Right renal pelvis (tissue), 4 donors: ENCODE measurements around the gene LACTBL1. TPM values are rescaled to one million over a fixed set of nuclear protein-coding genes. Genes with fewer than 3 reads are reported as not detected.
A peak's percentile ranks its signal among the peaks of the same experiment; 100 is the strongest.

ENCODE experiments used
- DNase-seq, 4 donors: peaks; one replicate each; pipeline ENCODE4 v3.0.0-alpha.2; 2013; ENCODE audit warnings: low read depth in 4 of 4, low spot score in 3 of 4, missing footprints in 1 of 4
- polyA plus RNA-seq, 4 donors: library from polyadenylated mRNA; unstranded; fragments of 120-200 nt; gene quantifications; one replicate each; pipeline ENCODE4 v1.2.1, GENCODE V29; 2013; ENCODE audit not compliant: insufficient read length in 4 of 4

Gene LACTBL1
- polyA plus RNA-seq, 4 donors, result 0.04 TPM; not detected in 3

DNA sequence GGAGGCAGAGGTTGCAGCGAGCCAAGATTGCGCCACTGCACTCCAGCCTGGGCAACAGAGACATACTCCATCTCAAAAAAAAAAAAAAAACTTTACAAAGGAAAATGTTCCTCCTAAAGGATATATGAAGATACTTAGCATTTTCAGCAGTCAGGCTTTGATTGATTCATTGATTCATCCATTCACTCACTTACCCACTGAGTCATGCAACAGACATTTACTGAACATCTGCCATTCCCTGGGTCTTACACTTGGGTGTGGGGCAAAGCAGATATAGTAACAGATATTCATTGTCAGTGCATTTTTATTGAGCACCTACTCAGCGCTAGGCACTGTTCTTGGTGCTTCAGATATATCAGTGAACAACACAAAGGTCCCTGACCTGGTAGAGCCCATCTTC is 5.6 kb upstream of the LACTBL1 start:
- DNase-seq, result no peak

DNA sequence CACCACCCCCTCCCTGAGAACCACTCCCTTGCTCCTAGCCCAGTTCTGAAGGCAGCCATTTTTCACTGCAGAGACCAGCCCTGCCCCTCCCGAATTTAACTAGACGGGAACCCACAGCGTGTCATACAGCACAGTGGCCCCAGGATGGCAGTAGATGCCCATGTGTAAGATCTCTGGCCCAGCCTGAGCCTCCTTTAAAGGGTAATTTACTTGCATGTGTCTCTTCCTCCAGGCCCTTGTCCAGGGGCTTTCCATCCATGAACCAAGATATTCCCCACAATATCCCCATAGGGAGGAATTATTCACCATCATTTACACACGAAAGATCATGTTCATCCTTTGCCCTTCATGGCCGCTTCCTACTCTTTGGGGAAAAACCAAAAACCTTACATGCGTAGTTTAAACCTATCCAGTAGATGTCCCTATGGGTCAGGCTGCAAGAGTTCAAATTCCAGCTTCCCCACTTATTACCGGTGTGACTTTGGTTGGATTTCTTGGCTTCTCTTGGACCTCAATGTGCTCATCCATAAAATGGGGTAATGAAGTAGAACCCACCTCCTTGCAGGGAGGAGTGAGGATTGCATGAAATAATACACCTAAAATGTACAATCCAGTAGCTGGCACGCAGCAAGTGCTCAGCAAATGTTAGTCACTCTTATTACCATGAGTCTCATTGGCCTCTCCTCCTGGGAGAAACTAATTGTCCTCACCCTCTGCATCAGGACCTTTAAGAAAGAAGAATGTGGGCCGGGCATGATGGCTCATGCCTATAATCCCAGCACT is 4.0 kb upstream of the LACTBL1 start:
- peak in 3 of 4 donors; percentile 41 to 50 (median 44) for DNase-seq

DNA sequence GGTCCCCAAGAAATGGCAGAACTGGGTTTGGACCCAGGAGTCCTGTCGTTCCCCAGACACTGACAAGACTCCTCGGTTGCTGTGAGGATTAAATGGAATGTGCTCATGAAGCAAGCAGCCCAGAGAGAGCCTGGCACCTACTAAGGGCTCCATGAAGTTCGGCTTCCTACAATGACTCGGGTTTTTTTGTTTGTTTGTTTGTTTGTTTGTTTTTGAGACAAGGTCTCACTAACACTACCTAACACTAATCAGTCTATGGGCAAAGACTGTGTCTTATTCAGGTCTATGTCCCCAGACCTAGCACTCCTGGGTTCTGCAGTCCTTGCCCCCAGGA is 3.4 kb upstream of the LACTBL1 start:
- no peak for DNase-seq

DNA sequence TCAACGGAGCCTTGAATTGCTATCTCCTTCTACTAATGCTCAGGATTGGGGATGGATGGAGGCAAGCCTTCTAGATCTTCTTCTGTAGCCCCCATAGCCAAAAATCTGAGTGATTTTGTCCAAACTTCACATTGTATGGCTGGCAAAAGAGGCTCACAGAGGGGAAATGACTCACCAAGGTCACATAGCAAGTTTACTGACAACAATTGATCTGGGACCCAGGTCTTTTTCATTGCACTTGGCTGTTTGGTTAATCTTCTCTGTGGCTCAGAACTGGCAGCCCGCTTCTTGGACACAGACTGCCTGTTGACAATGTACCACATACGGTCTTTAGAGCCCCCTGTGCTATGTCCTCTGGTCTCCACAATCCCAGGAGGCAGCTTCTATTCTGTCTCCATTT is 3.0 kb upstream of the LACTBL1 start:
- no peak for DNase-seq

DNA sequence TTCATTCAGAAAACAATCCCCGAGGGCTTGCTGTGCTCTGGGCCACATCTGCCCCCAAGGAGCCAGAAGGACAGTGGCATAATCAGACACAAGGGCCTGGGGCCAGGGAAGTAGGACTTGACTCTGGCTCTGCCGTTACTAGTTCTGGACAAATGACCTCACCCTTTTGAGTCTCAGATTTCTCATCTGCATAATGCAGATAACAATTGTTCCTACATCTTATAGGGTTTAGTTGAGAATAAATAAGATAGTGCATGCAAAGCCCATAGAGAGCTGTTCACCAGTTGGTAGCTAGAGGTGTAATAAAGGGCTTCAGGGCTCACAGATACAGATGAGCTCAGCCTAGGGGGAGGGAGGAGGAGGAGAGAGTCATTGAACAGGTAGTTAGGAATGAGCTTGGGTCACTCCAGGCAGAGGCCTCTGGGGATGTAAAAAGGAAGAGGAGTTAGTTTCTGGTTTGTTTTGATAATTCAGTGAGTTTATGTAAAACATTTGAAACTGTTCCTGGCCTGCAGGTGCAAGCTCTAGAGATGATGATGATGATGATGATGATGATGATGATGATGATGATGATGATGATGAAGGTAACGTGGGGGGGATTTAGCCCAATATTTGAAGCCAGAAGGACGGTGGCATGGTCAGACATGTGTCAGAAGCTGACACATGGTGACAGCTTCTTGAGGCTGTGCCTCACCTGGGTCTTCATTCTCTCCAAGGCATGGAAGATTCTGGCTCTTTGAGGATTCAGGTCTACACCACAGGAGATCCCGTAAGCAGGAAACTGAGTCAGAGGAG is 858 bp downstream of the LACTBL1 start:
- no peak for DNase-seq

DNA sequence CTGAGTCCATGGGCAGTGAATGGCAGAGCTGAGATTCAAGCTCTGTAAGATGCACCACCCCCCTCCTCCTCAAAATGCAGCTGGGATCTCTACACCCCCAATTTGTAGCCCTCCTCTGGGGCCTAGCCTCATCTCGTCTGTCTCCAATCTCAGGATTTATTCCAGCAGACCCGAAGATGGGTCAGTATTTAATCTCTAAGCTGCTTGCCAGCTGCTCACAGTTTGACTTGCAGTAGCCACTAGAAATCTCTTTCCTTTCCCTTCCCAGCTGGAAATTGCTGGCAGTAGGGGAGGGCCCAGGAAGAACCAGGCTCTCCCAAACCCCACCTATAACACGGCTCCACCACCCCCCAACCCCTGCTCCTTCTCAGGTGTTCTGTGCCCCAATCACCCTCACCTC is 1.5 kb downstream of the LACTBL1 start:
- no peak for DNase-seq

DNA sequence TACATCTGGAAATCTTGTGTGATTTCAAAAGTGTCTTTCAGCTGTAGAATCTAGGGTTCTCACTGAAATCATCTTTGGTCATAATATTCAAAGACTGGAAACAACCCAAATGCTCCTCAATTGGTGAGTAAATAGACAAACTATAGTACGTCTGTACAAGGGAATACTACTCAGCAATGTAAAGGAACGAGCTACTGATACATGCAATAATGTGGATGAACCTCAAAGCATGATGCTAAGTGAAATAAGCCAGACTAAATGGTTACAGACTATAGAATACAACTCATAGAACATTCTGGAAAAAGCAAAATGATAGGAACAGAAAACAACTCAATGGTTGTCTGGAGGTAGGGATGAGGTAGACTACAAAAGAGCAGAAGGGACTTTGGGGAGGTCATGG is 2.6 kb downstream of the LACTBL1 start:
- DNase-seq, result no peak

DNA sequence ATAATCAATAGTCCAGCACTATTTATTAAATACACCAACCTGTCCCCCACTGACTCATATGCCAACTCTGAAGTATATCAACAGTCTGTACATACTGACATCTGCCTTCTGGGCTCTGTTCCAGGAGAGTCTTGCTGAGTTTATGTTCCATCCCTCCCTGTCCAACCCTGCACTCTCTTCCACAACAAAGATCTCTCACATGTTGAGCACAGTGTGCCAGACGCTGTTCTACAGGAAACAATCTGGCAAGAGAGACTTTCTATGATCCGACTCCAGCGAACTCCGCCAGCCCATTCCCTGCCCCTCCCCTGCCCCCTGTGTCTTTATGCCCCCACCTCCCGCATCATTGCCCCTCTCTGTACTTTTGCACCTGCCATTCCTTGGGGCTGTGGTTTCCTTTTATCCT is 3.4 kb downstream of the LACTBL1 start:
- no peak for DNase-seq

DNA sequence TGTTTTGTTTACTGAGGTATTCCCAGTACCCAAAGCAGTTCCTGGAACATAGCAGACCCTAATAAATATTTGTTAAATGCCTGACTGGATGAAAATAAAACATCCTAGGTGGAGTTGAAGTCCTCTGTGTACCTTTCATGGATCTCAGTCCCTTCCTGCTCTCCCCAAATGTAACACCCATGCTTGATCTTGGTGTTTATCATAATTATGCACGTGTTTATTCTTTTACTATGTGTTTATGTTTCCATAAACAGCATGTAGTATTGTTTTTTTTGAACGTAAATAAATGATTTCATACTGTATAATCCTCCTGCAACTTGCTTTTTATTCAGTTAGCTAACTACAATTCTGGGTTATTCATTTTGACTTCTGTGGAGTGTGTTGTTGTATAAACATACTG is 4.8 kb downstream of the LACTBL1 start:
- DNase-seq, result no peak

DNA sequence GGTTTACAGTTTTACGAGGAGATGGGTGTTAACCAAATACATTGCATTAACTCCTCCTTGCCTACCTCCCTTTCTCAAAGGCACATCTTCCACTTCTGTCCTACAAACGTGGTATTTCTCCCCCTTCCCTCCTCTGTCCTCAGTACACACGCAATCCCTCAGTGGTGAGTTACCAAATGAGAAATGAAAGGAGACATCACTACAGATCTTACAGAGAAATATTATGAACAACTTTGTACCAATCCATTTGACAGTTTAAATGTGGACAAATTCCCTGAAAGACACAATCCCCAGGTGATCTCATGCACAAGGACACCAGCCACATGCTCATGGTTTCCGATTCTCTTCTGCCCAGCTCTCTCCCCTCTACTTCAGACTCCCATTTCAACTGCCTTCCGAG is 6.4 kb downstream of the LACTBL1 start:
- DNase-seq, result no peak

DNA sequence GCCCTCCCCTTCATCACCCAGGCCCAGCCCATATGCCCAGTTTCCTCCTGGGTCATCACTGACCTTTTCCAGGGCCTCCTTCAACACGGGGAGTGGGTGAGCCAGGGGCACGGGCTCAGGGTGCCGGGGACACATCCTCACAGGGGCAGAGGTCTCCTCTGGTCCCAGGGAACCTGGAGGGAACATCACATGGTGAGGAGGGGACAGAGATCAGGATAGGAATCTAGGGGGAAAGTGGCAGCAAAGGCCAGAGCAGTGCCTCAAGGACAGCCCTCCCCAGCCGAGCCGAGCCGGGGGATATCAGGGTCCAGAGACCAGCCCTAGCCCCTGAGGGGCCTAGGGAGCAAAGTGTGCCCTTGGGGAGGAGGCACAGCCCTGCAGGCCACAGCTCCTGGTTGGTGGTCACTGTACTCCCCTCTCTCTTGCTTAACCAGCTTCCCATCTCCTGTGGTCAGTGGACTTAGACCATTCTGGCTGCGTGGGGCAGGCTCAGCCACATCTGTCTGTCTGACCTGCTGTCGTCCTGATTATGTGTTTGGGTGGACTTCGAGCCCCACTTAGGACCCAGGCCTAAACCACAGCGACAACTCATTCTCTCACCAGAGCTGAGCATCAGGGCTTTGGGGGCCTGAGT is 9.5 kb downstream of the LACTBL1 start:
- no peak for DNase-seq

DNA sequence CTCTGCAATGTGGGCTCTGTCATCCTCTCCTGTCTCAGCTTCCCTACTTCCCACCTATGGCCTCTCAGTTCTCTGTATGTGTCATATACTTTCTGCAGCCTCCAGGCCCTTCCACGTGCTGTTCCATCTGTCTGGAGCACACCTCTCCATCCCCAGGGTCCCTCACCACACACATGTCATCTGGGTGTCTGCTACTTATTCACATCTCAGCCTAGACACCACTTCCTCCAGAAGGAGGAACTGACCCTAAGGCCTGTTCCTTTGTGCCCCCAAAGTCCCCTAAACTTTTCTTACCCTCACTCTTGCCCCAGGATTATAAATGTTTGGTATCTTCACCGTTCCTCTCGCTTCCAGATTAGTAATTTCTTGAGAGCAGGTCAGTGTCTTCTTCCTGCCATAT is 10.1 kb downstream of the LACTBL1 start:
- no peak for DNase-seq

DNA sequence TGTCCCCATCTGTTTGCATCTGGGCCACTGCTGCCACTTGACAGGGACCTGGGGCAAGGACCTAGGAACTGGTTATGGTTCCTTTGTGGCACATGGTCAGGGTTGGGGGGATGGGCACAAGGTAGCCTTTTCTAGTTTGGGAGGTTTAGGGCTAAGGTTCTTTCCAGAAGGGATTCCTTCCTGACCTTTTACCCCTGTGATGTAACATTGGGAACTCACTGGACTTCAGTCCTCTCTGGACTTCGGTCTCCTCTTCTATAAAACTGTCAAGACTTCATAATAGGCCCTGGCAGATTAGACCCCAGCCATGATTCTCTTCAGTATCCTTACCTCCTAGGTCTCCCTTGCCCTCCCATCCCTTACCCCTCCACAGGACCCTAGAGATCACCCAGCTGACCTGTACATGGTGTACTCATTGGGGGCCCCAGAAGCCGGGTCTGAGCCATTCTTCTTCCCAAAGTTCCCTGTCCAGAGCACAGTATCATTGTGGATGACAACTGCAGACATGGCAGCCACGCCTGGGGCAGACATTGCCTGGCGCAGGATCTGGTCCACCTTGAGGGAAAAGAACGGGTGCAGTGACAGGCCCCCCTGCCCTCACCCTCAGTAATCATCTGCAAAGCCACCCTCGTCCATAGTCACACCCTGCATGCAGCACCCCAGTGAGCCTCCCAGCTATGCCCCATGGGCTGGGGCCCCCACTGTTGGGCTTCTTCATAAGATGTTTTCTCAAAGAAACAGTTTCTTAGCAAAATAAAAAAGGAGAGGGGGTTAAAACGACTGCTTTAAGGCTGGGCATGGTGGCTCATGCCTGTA is 12.9 kb downstream of the LACTBL1 start:
- no peak for DNase-seq

DNA sequence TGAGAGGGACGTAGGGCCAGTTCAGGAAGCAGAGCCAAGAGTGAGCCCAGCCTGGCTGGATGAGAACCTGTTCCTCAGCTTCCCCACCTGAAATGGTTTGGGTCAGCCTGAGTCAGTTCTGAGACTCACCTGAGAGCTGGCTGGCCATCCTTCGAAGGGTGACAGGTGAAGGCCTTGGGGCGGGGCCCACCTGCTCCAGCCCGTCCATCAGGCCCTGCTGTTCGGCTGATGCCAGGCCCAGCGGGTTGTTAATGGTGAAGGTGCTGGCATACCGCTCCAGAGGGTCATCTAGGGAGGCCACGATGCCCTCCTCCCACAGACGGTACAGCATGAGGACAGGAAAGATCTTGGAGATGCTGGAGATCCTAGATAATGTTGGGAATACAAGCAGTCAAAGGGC is 14.1 kb downstream of the LACTBL1 start:
- DNase-seq, result no peak

DNA sequence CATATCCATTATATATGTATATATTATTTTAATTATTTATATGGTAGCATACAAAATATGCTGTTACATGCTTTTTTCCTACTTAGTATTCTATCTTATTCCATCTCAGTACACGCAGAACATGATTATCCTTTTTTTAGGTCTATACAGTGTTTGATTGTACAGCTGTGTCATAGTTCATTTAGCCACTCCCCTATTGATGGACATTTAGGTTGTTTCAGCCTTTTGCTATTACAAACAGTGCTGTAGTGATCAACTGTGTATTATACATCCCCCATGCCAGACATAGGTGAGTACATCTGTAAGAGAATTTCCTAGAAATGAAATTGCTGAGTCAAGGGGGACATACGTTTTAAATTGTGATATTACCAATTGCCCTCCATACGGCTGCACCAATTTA is 15.6 kb downstream of the LACTBL1 start:
- no peak for DNase-seq

DNA sequence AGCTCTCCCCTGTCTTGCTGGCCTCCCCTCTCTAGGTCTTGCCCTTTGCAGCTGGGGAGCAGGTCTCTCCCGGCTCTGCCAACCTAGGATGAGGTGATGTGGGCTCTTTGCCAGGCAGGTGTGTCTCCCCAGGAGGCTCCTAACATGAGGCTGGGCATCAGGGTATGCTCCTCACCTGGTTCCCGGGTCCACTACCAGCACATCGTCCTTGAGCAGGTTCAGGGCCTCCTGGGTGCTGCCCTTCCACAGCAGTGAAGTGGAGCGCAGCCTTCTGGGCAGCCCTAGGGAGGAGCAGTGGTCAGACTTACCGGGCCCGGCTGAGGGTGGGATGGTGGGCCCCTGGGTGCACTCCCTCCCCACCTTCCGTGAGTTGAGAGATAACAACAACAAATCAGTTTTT is 17.5 kb downstream of the LACTBL1 start:
- DNase-seq, result no peak

DNA sequence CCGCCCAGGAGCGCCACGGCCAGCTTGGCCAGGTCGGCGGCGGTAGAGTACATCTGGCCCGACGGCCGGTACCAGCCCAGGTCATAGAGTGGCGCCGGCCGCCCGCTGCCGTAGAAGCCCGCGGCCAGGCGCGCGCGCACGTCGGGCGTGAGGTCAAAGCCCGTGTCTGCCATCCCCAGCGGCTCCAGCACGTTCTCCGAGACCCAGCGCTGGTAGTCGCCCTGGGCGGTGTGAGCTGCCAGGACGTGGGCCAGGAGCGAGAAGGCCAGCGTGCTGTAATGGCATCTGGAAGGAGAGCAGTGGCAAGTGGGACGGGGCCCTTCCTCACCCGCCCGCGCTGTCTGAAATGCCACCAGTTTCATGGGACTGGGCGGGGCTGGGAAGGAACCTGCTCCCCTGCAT is 18.9 kb downstream of the LACTBL1 start:
- no peak for DNase-seq

DNA sequence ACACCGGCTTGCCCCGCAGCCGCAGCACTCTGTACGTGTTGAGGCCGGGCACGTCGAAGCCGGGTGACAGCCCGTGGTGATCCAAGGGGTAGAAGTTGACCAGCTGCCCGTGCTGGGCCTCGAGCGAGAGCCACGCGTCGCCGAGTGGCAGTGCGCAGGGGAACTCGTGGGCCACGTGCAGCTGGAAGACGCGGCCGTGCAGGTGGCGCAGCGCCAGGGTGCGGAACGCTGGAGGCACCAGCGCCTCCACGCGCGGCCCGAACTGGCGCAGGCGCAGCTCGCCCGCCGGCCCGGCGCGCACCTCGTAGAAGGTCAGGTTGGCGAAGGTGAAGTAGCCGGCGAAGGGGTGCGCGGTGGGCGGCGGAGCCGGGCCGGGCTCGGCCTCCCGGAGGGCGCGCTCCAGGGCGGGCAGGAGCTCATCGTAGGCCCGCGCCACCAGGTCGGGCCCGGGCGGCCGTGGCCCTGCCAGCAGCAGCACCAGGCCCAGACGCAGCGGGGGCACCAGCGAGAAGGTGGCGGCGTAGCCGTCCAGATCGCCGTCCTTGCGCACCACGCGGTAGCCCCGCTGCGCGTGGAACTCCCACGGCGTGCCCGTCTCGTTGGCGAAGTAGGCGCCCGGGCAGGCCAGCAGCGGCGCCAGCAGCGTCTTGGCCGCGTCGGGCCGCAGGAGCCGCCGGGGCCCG is 19.5 kb downstream of the LACTBL1 start:
- no peak for DNase-seq

DNA sequence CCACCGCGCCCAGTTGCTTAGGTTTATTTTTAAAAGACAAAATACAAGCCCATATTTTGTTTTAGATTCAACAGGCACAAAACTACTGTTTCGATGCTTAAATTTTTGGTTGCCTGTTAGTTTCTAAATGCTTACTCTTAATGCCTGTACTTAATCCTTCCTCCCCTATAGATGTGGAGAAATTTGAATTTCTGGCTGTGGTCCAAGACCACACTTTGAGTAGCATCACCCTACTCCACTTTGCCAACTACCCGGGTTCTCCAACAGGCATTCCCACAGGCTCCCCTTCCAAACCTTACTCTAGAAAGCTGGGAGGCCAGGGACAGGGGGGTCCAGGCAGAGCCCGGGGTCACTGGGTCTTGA is 20.0 kb downstream of the LACTBL1 start:
- no peak for DNase-seq

DNA sequence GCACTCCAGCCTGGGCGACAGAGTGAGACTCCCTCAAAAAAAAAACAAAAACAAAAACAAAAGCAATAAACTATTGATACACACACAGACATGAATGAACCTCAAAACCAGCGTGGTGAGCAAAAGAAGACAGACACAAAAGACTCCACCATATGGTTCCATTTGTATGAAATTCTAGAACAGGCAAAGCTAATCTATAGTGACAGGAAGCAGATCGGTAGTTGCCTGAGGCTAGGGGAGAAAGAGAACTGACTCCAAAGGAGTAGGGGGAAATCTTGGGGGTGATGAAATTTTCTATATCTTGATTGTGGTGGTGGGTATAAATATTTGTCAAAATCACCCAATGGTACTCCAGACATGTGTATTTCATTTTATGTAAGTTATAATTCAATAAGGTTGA is 20.9 kb downstream of the LACTBL1 start:
- no peak for DNase-seq
